Transverse colon (tissue), 4 donors: ENCODE results near the gene ADAM22.

ENCODE experiments used
- EP300 ChIP-seq: sonication (generic); formaldehyde crosslinking; IDR thresholded peaks from one replicate; pipeline ENCODE4 v1.6.1; 2017; ENCODE audit warnings: antibody characterized with exemption, low read depth
- POLR2A ChIP-seq: fragments of 450-650 bp; IDR thresholded peaks from one replicate; pipeline ENCODE4 v1.6.1; 2016; ENCODE audit warnings: antibody characterized with exemption, mild to moderate bottlenecking, moderate library complexity
- POLR2AphosphoS5 ChIP-seq, 3 donors: sonication (generic); formaldehyde crosslinking; IDR thresholded peaks; one replicate each; pipeline ENCODE4 v1.6.1; 2016; ENCODE audit warnings: antibody characterized with exemption in 3 of 3
- TF ChIP-seq, protein P1 (sequence below), 5 experiments: fragments of 200-600 bp in 3 of 5; fragments of 450-650 bp in 2 of 5; sonication (generic) in 3 of 5; IDR thresholded peaks; 1 replicate in 2 of 5; 2 replicates in 3 of 5; pipeline ENCODE4 v1.5.1; 2016 to 2017; ENCODE audit warnings: antibody characterized with exemption in 5 of 5, inconsistent platforms in 3 of 5, mild to moderate bottlenecking in 2 of 5, moderate library complexity in 1 of 5

DNA sequence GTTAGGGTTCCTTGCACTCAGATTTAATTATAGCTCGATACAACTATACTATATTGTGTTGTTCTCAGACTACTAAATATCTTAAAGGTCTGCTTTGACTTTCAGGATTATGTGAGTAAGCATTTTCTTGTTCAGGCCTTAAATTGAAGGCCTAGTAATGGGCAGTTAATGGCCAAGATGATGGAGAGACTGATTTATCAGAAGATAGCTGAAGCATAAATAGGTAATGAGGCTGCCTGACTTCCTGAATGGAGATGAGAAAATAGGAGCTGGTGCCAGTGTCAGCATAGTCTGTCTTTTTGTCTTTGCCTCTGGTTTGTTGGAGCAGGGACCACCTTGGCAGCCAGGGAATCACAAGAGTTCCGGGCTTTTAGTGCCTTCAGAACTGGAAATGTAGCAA lies 32.2 kb downstream of the ADAM22 start:
- TF ChIP-seq, protein P1, sequence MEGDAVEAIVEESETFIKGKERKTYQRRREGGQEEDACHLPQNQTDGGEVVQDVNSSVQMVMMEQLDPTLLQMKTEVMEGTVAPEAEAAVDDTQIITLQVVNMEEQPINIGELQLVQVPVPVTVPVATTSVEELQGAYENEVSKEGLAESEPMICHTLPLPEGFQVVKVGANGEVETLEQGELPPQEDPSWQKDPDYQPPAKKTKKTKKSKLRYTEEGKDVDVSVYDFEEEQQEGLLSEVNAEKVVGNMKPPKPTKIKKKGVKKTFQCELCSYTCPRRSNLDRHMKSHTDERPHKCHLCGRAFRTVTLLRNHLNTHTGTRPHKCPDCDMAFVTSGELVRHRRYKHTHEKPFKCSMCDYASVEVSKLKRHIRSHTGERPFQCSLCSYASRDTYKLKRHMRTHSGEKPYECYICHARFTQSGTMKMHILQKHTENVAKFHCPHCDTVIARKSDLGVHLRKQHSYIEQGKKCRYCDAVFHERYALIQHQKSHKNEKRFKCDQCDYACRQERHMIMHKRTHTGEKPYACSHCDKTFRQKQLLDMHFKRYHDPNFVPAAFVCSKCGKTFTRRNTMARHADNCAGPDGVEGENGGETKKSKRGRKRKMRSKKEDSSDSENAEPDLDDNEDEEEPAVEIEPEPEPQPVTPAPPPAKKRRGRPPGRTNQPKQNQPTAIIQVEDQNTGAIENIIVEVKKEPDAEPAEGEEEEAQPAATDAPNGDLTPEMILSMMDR (IDR thresholded peaks at IDR 0.05), result no peak
- TF ChIP-seq EP300 (no peak), POLR2AphosphoS5 (IDR thresholded peaks at IDR 0.05) (no peak), POLR2A (no peak)
